ENCODE results near the gene RRBP1. TPM values are rescaled to one million over a fixed set of nuclear protein-coding genes. Genes with fewer than 3 reads are reported as not detected.

Gene RRBP1
- total and polyA plus RNA-seq, 4 donors, result 75.4 to 202 (median 130) TPM

- Histone ChIP-seq H3K9ac (ENCODE audit: low read depth in 1 of 2, low read length in 2 of 2) (no peak overlapping the region), H3K4me1 (ENCODE audit: control insufficient read depth in 4 of 4, insufficient read depth in 4 of 4, low read length in 3 of 4) (peaks cover 0 to 33% (median 20%) of the 10 kb centered on the region in 4 donors), H3K4me3 (ENCODE audit: low read depth in 1 of 3, low read length in 3 of 3) (no peak overlapping the region), H3K36me3 (ENCODE audit: control insufficient read depth in 4 of 4, insufficient read depth in 3 of 4, low read depth in 1 of 4, low read length in 3 of 4) (peaks cover 44 to 96% (median 66%) of the 10 kb centered on the region in 4 donors), H3K9me3 (ENCODE audit: control insufficient read depth in 4 of 4, low read length in 3 of 4) (no peaks in the 10 kb centered on the region), H3K27ac (ENCODE audit: low read depth in 1 of 2, low read length in 2 of 2) (peak overlapping the region; percentile 20 to 82), H3K27me3 (ENCODE audit: control insufficient read depth in 4 of 4, insufficient read depth in 4 of 4, low read length in 3 of 4) (no peaks in the 10 kb centered on the region)
- DNase-seq (ENCODE audit: low spot score), result no peak
- 73% methylated on average over 27 of the region's 27 CpGs for WGBS
- no peak for TF ChIP-seq ATF3 (IDR thresholded peaks at IDR 0.05)
- TF ChIP-seq HNF4G (IDR thresholded peaks at IDR 0.05), result no peak
- no peak for TF ChIP-seq FOXA2 (IDR thresholded peaks at IDR 0.05)
- no peak for TF ChIP-seq HNF4A (conservative IDR thresholded peaks at IDR 0.05)
- no peak for TF ChIP-seq RXRA (IDR thresholded peaks at IDR 0.05)
- TF ChIP-seq FOXA1 (IDR thresholded peaks at IDR 0.05), result no peak
- no peak for TF ChIP-seq MAX (IDR thresholded peaks at IDR 0.05)
- TF ChIP-seq TAF1 (conservative IDR thresholded peaks at IDR 0.05), result no peak
- TF ChIP-seq GABPA (IDR thresholded peaks at IDR 0.05 in 1 of 2, conservative IDR thresholded peaks at IDR 0.05 in 1 of 2), result no peak
- TF ChIP-seq NR2F2 (IDR thresholded peaks at IDR 0.05), result no peak
- no peak for TF ChIP-seq EGR1 (IDR thresholded peaks at IDR 0.05; ENCODE audit: low read depth in 2 of 2)
- TF ChIP-seq CTCF (IDR thresholded peaks at IDR 0.05; ENCODE audit: low read depth, low read length, missing input control), result no peak
- no peak for TF ChIP-seq ZBTB33 (IDR thresholded peaks at IDR 0.05)
- TF ChIP-seq JUND (IDR thresholded peaks at IDR 0.05), result no peak
- TF ChIP-seq REST (IDR thresholded peaks at IDR 0.05), result no peak
- TF ChIP-seq RAD21 (IDR thresholded peaks at IDR 0.05), result no peak
Measured at GRCh38 chr20:17627101-17627955, 54.7 kb downstream of the RRBP1 start.
